ENCODE results near the gene HOXA3. TPM values are rescaled to one million over a fixed set of nuclear protein-coding genes. Genes with fewer than 3 reads are reported as not detected.
A peak's percentile ranks its signal among the peaks of the same experiment; 100 is the strongest.

Gene HOXA3
- total RNA-seq, 1 donor from 2014 or later = not detected

DNA sequence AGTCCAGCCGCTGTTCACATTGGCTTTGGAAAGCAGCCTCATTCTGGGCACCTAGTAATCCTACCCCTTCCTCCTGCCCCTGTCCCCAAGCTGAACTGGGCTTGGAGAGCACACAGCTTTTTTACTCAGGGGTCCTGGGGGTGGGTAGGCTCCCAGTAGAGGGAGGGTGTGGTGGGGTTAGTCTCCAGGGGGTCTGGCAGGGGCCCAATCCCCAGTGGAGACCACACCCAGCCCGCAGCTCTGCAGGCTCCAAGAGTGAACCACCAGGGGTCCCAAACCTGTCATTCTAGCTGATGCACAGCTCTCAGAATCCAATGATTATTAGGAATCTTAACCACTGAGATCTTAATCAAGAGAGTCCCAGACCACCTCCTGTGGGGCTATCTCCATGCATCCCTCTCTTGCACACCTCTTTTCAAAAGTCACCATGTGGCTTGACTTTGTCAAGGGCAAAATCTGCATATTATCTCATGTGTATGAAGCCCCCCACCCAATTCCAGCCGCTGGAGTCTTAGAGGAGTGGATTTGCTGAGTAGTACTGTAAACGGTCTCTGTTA is 30.0 kb upstream of the HOXA3 start:
- no peaks in the 10 kb centered on the region for H3K4me1 Mint-ChIP-seq (ENCODE audit: low read depth, unreplicated experiment)
- Histone ChIP-seq H3K79me2 (ENCODE audit: insufficient read depth, low read length) (no peaks in the 10 kb centered on the region), H3K9me3 (ENCODE audit: insufficient read depth, low read depth, low read length) (peaks cover 3% of the 10 kb centered on the region), H3K27me3 (ENCODE audit: insufficient read depth, low read length) (peaks cover 97% of the 10 kb centered on the region), H2AFZ (ENCODE audit: low read depth, low read length) (no peak overlapping the region), H3K36me3 (ENCODE audit: insufficient read depth, low read length) (no peaks in the 10 kb centered on the region), H3K4me1 (ENCODE audit: insufficient read depth, low read length) (peaks cover 7% of the 10 kb centered on the region), H3K4me2 (ENCODE audit: low read length) (no peak overlapping the region), H3K9ac (ENCODE audit: low read length) (no peak overlapping the region), H3K27ac (ENCODE audit: low read depth, low read length) (no peak overlapping the region), H3K4me3 (ENCODE audit: insufficient read depth, low read depth, low read length) (no peak overlapping the region), H4K20me1 (ENCODE audit: insufficient read depth, low read length) (peaks cover 13% of the 10 kb centered on the region)
- peaks cover 2% of the 10 kb centered on the region for H3K36me3 Mint-ChIP-seq (ENCODE audit: low read depth, unreplicated experiment)
- peak overlapping the region; percentile 41 for H3K27ac Mint-ChIP-seq (ENCODE audit: unreplicated experiment)
- H3K27me3 Mint-ChIP-seq (ENCODE audit: low read depth, unreplicated experiment) = peaks cover 88% of the 10 kb centered on the region
- no peak overlapping the region for H3K4me3 Mint-ChIP-seq (ENCODE audit: unreplicated experiment)
- TF ChIP-seq, protein P1, sequence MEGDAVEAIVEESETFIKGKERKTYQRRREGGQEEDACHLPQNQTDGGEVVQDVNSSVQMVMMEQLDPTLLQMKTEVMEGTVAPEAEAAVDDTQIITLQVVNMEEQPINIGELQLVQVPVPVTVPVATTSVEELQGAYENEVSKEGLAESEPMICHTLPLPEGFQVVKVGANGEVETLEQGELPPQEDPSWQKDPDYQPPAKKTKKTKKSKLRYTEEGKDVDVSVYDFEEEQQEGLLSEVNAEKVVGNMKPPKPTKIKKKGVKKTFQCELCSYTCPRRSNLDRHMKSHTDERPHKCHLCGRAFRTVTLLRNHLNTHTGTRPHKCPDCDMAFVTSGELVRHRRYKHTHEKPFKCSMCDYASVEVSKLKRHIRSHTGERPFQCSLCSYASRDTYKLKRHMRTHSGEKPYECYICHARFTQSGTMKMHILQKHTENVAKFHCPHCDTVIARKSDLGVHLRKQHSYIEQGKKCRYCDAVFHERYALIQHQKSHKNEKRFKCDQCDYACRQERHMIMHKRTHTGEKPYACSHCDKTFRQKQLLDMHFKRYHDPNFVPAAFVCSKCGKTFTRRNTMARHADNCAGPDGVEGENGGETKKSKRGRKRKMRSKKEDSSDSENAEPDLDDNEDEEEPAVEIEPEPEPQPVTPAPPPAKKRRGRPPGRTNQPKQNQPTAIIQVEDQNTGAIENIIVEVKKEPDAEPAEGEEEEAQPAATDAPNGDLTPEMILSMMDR (IDR thresholded peaks at IDR 0.05; ENCODE audit: insufficient read depth, low read depth, low read length) = no peak
- TF ChIP-seq EZH2 (IDR thresholded peaks at IDR 0.05; ENCODE audit: insufficient read depth, low read length) = no peak
- FAIRE-seq (no peak), DNase-seq (ENCODE audit: low read depth) (no peak)
- peaks cover 34% of the 10 kb centered on the region for H3K9me3 Mint-ChIP-seq (ENCODE audit: unreplicated experiment)

DNA sequence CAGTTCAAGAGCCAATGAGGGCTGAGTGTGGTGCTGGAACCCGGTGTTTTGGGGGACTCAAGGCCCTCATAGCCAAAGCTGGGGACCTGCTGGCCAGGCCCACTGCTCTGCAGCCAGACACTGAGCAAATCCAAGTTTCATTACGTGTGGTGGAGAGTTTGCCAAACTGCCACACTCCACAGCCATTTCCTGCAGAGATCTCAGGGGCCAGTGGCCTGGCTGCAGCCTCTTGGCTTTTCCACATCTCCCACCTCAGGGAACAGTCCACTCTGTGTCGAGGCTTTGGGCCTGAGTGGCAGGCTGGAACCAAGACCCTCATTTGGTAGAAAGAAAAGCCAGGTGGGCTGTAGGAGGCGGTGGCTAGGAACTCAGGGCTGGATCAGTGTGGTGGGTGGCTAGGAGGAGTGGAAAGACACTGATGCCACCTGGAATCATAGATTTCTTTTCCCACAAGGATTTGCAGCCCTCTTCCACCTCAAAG is 29.5 kb upstream of the HOXA3 start:
- H3K4me3 ChIP-seq (ENCODE audit: insufficient read depth, low read depth, low read length) = no peak overlapping the region
- H3K4me2 ChIP-seq (ENCODE audit: low read length) = no peak overlapping the region
- H3K9ac ChIP-seq (ENCODE audit: low read length) = no peak overlapping the region
- Mint-ChIP-seq H3K9me3 (ENCODE audit: unreplicated experiment) (peaks cover 31% of the 10 kb centered on the region), H3K36me3 (ENCODE audit: low read depth, unreplicated experiment) (peaks cover 2% of the 10 kb centered on the region), H3K4me1 (ENCODE audit: low read depth, unreplicated experiment) (no peaks in the 10 kb centered on the region), H3K27me3 (ENCODE audit: low read depth, unreplicated experiment) (peaks cover 88% of the 10 kb centered on the region), H3K4me3 (ENCODE audit: unreplicated experiment) (no peak overlapping the region), H3K27ac (ENCODE audit: unreplicated experiment) (no peak overlapping the region)
- peaks cover 3% of the 10 kb centered on the region for H3K9me3 ChIP-seq (ENCODE audit: insufficient read depth, low read depth, low read length)
- peaks cover 97% of the 10 kb centered on the region for H3K27me3 ChIP-seq (ENCODE audit: insufficient read depth, low read length)
- TF ChIP-seq, protein P1 (IDR thresholded peaks at IDR 0.05; ENCODE audit: insufficient read depth, low read depth, low read length) = no peak
- no peak for TF ChIP-seq EZH2 (IDR thresholded peaks at IDR 0.05; ENCODE audit: insufficient read depth, low read length)
- no peaks in the 10 kb centered on the region for H3K79me2 ChIP-seq (ENCODE audit: insufficient read depth, low read length)
- no peaks in the 10 kb centered on the region for H3K36me3 ChIP-seq (ENCODE audit: insufficient read depth, low read length)
- DNase-seq (ENCODE audit: low read depth) = no peak
- no peak overlapping the region for H2AFZ ChIP-seq (ENCODE audit: low read depth, low read length)
- H4K20me1 ChIP-seq (ENCODE audit: insufficient read depth, low read length) = peaks cover 13% of the 10 kb centered on the region
- H3K27ac ChIP-seq (ENCODE audit: low read depth, low read length) = no peak overlapping the region
- FAIRE-seq = no peak
- H3K4me1 ChIP-seq (ENCODE audit: insufficient read depth, low read length) = peaks cover 7% of the 10 kb centered on the region
